Fibroblast of gingiva (primary cell): ENCODE results near the gene TTLL12.

Experiments used
- DNase-seq: peaks from one replicate; pipeline ENCODE4 v3.0.0-alpha.2; 2011; ENCODE audit warnings: low read depth

The TTLL12 gene

GRCh38 chr22:43127166-43127908 lies 59.6 kb downstream of the TTLL12 start:
- no peak for DNase-seq

- DNase-seq = no peak
Measured at GRCh38 chr22:43126501-43127165, 60.3 kb downstream of the TTLL12 start.

GRCh38 chr22:43118953-43119458 lies 67.9 kb downstream of the TTLL12 start:
- DNase-seq = no peak

- no peak for DNase-seq
Measured at GRCh38 chr22:43118024-43118849, 68.7 kb downstream of the TTLL12 start.

- no peak for DNase-seq
Measured at GRCh38 chr22:43116932-43117331, 70.0 kb downstream of the TTLL12 start.
